Nephron progenitor cell (in vitro differentiated cells): ENCODE results near the gene AKR1E2.

Experiments used
- DNase-seq: peaks from one replicate; pipeline ENCODE4 v3.0.0; 2021
- H3K27ac Mint-ChIP-seq: 2 replicates; pipeline ENCODE4 v1.8.0; 2021; ENCODE audit warnings: mild to moderate bottlenecking, moderate library complexity, mixed read lengths
- H3K27me3 Mint-ChIP-seq: 2 replicates; pipeline ENCODE4 v1.8.0; 2021; ENCODE audit warnings: mild to moderate bottlenecking, low read depth, mixed read lengths; ENCODE audit not compliant: poor library complexity
- H3K36me3 Mint-ChIP-seq: 2 replicates; pipeline ENCODE4 v1.8.0; 2021; ENCODE audit warnings: low read depth, mixed read lengths
- H3K4me1 Mint-ChIP-seq: 2 replicates; pipeline ENCODE4 v1.8.0; 2021; ENCODE audit warnings: mixed read lengths
- H3K4me3 Mint-ChIP-seq: 2 replicates; pipeline ENCODE4 v1.8.0; 2021; ENCODE audit warnings: mild to moderate bottlenecking, moderate library complexity, mixed read lengths
- H3K9me3 Mint-ChIP-seq: 2 replicates; pipeline ENCODE4 v1.8.0; 2021; ENCODE audit warnings: mild to moderate bottlenecking, moderate library complexity, mixed read lengths
- TF ChIP-seq, protein P1 (sequence below): fragments of 200-600 bp; sonication (generic); IDR thresholded peaks from 2 replicates; pipeline ENCODE4 v1.5.0; 2021; ENCODE audit warnings: antibody characterized with exemption

The AKR1E2 gene

DNA sequence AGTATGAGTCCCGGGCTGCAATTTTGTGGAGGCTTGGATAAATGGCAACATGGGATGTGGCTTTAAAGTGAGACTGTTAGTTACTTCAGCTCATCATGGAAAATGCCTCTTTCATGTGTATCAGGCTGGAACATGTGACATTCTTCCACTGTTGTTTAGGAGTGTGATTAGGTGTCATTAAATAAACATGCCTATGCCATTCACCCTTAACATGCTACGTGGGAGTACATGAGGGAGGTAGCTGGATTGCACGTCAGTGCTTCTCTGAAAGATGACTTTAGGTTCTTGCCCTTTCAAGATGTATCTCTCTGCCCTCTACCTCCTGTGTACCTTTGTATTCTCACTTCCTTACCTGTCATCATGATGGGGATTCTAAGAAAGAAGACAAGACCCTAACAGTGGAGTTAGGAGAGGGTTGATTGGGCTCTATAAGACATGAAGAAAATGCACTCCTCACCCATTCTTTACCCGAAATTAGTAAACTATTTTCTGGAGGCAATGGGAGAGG, 8.9 kb downstream of the AKR1E2 start:
- Mint-ChIP-seq H3K36me3 (peaks cover 13% of the 10 kb centered on the region), H3K9me3 (peaks cover 6% of the 10 kb centered on the region), H3K4me3 (no peak overlapping the region), H3K27ac (no peak overlapping the region), H3K27me3 (no peaks in the 10 kb centered on the region), H3K4me1 (peaks cover 9% of the 10 kb centered on the region)
- TF ChIP-seq, protein P1, sequence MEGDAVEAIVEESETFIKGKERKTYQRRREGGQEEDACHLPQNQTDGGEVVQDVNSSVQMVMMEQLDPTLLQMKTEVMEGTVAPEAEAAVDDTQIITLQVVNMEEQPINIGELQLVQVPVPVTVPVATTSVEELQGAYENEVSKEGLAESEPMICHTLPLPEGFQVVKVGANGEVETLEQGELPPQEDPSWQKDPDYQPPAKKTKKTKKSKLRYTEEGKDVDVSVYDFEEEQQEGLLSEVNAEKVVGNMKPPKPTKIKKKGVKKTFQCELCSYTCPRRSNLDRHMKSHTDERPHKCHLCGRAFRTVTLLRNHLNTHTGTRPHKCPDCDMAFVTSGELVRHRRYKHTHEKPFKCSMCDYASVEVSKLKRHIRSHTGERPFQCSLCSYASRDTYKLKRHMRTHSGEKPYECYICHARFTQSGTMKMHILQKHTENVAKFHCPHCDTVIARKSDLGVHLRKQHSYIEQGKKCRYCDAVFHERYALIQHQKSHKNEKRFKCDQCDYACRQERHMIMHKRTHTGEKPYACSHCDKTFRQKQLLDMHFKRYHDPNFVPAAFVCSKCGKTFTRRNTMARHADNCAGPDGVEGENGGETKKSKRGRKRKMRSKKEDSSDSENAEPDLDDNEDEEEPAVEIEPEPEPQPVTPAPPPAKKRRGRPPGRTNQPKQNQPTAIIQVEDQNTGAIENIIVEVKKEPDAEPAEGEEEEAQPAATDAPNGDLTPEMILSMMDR: no peak
- no peak for DNase-seq

DNA sequence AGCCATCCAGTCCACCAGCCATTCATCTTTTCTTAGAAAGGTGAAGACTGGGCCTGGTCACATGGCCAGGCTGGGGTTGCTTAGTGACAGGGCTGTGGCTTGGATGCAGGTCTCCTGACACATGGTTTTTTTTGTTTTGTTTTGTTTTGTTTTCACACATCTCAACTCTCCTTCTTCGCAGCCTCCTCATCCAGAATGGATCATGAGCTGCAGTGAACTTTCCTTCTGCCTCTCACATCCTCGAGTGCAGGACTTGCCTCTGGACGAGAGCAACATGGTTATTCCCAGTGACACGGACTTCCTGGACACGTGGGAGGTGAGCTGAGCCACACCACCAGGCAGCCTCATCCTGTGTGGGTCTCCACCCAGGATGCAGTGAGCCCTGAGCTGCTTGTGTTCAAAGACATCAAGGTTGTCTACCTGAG, 9.5 kb downstream of the AKR1E2 start:
- TF ChIP-seq, protein P1: no peak
- no peak overlapping the region for H3K4me3 Mint-ChIP-seq
- H3K36me3 Mint-ChIP-seq: peaks cover 13% of the 10 kb centered on the region

GRCh38 chr10:4836416-4836969, 10.5 kb downstream of the AKR1E2 start:
- Mint-ChIP-seq H3K4me3 (no peak overlapping the region), H3K27ac (no peak overlapping the region), H3K9me3 (peaks cover 6% of the 10 kb centered on the region), H3K36me3 (peaks cover 13% of the 10 kb centered on the region), H3K4me1 (peaks cover 9% of the 10 kb centered on the region), H3K27me3 (no peaks in the 10 kb centered on the region)
- no peak for DNase-seq
- TF ChIP-seq, protein P1: no peak

More for the DNA sequence above, 9.5 kb downstream of the AKR1E2 start:
- Mint-ChIP-seq H3K27ac (no peak overlapping the region), H3K4me1 (peaks cover 8% of the 10 kb centered on the region), H3K27me3 (no peaks in the 10 kb centered on the region), H3K9me3 (peaks cover 6% of the 10 kb centered on the region)
- DNase-seq: no peak

DNA sequence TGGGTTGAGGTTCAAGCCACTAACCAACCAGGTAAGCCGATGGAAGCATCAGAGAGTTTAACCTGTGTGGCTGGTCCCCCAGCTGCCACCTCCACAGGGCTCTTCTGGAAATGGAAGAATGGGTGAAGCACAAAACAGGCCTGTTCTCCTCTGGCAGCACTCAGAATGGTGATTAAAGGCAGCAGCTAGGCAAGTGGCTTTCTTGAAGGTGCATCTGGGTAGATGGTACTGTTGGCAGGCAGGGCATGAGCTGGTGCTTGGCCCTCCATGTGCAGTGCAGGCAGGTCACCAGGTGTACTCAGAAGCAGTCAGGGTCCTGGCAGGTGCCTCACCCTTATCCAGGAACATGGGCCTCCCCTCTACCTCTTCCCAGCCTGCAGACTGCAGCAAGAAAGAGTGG, 11.5 kb downstream of the AKR1E2 start:
- H3K4me3 Mint-ChIP-seq: no peak overlapping the region
- peaks cover 9% of the 10 kb centered on the region for H3K4me1 Mint-ChIP-seq
- no peaks in the 10 kb centered on the region for H3K27me3 Mint-ChIP-seq
- TF ChIP-seq, protein P1: no peak
- no peak for DNase-seq
- H3K9me3 Mint-ChIP-seq: peaks cover 8% of the 10 kb centered on the region
- H3K27ac Mint-ChIP-seq: no peak overlapping the region
- H3K36me3 Mint-ChIP-seq: peaks cover 14% of the 10 kb centered on the region

DNA sequence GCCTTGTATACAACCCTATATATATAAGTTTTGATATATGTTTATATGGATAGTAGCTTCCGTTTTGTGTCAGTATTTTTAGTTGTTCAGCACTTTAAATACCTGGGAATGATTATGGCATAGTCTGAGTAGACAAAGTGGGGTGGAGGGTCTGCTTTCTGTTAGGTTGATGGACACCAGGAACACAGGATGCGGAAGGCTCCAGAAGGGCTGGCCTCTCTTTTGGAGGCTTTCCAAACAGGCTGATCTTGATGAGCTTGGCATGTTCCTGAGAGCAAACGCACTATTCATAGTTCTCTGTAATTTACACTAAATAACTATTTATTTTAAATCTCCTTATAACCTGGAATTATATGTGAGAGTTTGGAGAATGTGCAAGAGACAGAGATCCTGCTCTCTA, 12.7 kb downstream of the AKR1E2 start:
- peaks cover 10% of the 10 kb centered on the region for H3K9me3 Mint-ChIP-seq
- no peak for DNase-seq
- no peak overlapping the region for H3K27ac Mint-ChIP-seq
- H3K36me3 Mint-ChIP-seq: peaks cover 18% of the 10 kb centered on the region
- no peak overlapping the region for H3K4me3 Mint-ChIP-seq
- peaks cover 9% of the 10 kb centered on the region for H3K4me1 Mint-ChIP-seq
- TF ChIP-seq, protein P1: no peak
- H3K27me3 Mint-ChIP-seq: no peaks in the 10 kb centered on the region

GRCh38 chr10:4839353-4839752, 13.3 kb downstream of the AKR1E2 start:
- Mint-ChIP-seq H3K27ac (no peak overlapping the region), H3K36me3 (peaks cover 24% of the 10 kb centered on the region), H3K4me1 (peaks cover 9% of the 10 kb centered on the region), H3K27me3 (no peaks in the 10 kb centered on the region), H3K4me3 (no peak overlapping the region), H3K9me3 (peaks cover 16% of the 10 kb centered on the region)
- DNase-seq: no peak
- TF ChIP-seq, protein P1: no peak
